ENCODE data around the gene ZNF574. TPM values are rescaled to one million over a fixed set of nuclear protein-coding genes. Genes with fewer than 3 reads are reported as not detected.

ZNF574 gene
- total RNA-seq, 1 experiment from 2014 or later: 24.6 TPM

DNA sequence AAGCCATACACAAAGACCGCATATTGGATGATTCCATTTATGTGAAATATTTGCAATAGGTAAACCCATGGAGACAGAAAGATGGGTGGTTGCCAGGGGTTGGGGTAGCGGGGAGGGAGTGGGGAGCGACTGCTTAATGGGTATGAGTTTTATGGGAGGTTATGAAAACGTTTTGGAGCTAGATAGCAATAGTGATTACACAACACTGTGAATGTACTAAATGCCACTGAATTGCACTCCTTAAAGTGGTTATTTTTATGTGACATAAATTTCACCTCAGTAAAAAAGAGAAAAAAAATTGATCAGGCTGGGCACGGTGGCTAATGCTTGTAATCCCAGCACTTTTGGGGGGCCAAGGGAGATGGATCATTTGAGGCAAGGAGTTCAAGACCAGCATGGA lies 42.6 kb upstream of the ZNF574 start:
- Histone ChIP-seq H3K27me3 (ENCODE audit: insufficient read depth, low read length) (no peaks in the 10 kb centered on the region), H3K9me2 (ENCODE audit: insufficient read depth) (no peaks in the 10 kb centered on the region), H4K20me1 (ENCODE audit: insufficient read depth) (no peaks in the 10 kb centered on the region), H3K36me3 (ENCODE audit: control insufficient read depth in 1 of 2, insufficient read depth in 2 of 2, low read length in 2 of 2) (no peaks in the 10 kb centered on the region), H3K4me3 (replicated peaks in 1 of 2; ENCODE audit: low read depth in 1 of 2, low read length in 2 of 2) (no peak overlapping the region), H3K79me2 (ENCODE audit: insufficient read depth, low read length) (no peaks in the 10 kb centered on the region), H2AFZ (ENCODE audit: low read depth, low read length, poor library complexity, severe bottlenecking) (no peak overlapping the region), H3K27ac (ENCODE audit: low read depth, low read length) (no peak overlapping the region), H3K9me3 (ENCODE audit: control insufficient read depth in 1 of 2, insufficient read depth in 1 of 2, low read depth in 1 of 2, low read length in 2 of 2) (no peaks in the 10 kb centered on the region), H3K4me1 (ENCODE audit: control insufficient read depth in 1 of 2, insufficient read depth in 2 of 2, low read length in 2 of 2) (peaks cover 6 to 22% of the 10 kb centered on the region in 2 experiments), H3K4me2 (ENCODE audit: low read length) (no peak overlapping the region), H3K9ac (ENCODE audit: low read length) (no peak overlapping the region)
- intact Hi-C loops (cut with micrococcal nuclease): no loop called here
- no peak for TF ChIP-seq TCF7L2 (IDR thresholded peaks at IDR 0.05; ENCODE audit: borderline replicate concordance, extremely low read depth, insufficient read depth, insufficient read length)
- TF ChIP-seq EZH2phosphoT487 (IDR thresholded peaks at IDR 0.05; ENCODE audit: borderline replicate concordance): no peak
- no peak for TF ChIP-seq ELF1 (IDR thresholded peaks at IDR 0.05; ENCODE audit: borderline replicate concordance, low read depth)
- no peak for TF ChIP-seq JUND (IDR thresholded peaks at IDR 0.05)
- no peak for TF ChIP-seq ZFX (IDR thresholded peaks at IDR 0.05)
- TF ChIP-seq YY1 (IDR thresholded peaks at IDR 0.05; ENCODE audit: extremely low read depth, insufficient replicate concordance, low read depth, low read length): no peak
- TF ChIP-seq, protein P1, sequence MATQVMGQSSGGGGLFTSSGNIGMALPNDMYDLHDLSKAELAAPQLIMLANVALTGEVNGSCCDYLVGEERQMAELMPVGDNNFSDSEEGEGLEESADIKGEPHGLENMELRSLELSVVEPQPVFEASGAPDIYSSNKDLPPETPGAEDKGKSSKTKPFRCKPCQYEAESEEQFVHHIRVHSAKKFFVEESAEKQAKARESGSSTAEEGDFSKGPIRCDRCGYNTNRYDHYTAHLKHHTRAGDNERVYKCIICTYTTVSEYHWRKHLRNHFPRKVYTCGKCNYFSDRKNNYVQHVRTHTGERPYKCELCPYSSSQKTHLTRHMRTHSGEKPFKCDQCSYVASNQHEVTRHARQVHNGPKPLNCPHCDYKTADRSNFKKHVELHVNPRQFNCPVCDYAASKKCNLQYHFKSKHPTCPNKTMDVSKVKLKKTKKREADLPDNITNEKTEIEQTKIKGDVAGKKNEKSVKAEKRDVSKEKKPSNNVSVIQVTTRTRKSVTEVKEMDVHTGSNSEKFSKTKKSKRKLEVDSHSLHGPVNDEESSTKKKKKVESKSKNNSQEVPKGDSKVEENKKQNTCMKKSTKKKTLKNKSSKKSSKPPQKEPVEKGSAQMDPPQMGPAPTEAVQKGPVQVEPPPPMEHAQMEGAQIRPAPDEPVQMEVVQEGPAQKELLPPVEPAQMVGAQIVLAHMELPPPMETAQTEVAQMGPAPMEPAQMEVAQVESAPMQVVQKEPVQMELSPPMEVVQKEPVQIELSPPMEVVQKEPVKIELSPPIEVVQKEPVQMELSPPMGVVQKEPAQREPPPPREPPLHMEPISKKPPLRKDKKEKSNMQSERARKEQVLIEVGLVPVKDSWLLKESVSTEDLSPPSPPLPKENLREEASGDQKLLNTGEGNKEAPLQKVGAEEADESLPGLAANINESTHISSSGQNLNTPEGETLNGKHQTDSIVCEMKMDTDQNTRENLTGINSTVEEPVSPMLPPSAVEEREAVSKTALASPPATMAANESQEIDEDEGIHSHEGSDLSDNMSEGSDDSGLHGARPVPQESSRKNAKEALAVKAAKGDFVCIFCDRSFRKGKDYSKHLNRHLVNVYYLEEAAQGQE (IDR thresholded peaks at IDR 0.05; ENCODE audit: low read depth): no peak
- no peak for TF ChIP-seq CBX3 (IDR thresholded peaks at IDR 0.05; ENCODE audit: low read depth)
- no peak for TF ChIP-seq SP1 (IDR thresholded peaks at IDR 0.05; ENCODE audit: low read depth)
- TF ChIP-seq CEBPB (IDR thresholded peaks at IDR 0.05; ENCODE audit: low read depth): no peak
- ChIA-PET POLR2A (no interaction called here), CTCF (no interaction called here), RAD21 (ENCODE audit: low non-redundant PET in 1 of 2, low total read pairs in 2 of 2, uncharacterized antibody in 2 of 2, unreplicated experiment in 2 of 2) (no interaction called here)
- no peak for DNase-seq (ENCODE audit: low read depth, low spot score)
- BruUV-seq (replicated peaks): no TSS peak
- no peak for ATAC-seq

All from HCT116 (cell line).